ENCODE results near the gene SPRN.

DNA sequence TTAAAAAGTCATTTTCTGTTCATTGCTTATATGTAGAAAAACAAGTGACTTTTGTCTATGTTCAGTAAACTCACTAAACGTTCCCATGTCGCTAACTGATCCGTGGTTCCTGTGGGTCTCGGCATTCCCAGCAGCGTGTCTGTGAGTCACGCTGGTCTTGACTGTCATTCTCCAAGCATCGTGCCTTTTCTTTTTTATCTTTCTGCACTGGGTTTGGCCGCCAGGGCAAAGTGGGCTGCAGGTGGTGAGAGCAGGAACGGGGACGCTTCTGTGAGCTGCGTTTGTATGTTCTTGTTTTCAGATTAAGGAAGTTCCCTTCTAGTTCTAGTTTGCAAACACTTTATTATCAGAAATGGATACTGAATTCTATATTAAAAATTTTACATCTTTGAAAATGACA, 22.6 kb upstream of the SPRN start:
- TF ChIP-seq, protein P1, sequence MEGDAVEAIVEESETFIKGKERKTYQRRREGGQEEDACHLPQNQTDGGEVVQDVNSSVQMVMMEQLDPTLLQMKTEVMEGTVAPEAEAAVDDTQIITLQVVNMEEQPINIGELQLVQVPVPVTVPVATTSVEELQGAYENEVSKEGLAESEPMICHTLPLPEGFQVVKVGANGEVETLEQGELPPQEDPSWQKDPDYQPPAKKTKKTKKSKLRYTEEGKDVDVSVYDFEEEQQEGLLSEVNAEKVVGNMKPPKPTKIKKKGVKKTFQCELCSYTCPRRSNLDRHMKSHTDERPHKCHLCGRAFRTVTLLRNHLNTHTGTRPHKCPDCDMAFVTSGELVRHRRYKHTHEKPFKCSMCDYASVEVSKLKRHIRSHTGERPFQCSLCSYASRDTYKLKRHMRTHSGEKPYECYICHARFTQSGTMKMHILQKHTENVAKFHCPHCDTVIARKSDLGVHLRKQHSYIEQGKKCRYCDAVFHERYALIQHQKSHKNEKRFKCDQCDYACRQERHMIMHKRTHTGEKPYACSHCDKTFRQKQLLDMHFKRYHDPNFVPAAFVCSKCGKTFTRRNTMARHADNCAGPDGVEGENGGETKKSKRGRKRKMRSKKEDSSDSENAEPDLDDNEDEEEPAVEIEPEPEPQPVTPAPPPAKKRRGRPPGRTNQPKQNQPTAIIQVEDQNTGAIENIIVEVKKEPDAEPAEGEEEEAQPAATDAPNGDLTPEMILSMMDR (IDR thresholded peaks at IDR 0.05) = no peak
- no peak for TF ChIP-seq POLR2A (IDR thresholded peaks at IDR 0.05)
